Measurements from ENCODE around the gene YBEY.
"Not testable (repeated sequence)": the region's sequence is repeated elsewhere in the genome, so short reads cannot be mapped to it uniquely, and the experiment has no call there.

Gene YBEY

DNA sequence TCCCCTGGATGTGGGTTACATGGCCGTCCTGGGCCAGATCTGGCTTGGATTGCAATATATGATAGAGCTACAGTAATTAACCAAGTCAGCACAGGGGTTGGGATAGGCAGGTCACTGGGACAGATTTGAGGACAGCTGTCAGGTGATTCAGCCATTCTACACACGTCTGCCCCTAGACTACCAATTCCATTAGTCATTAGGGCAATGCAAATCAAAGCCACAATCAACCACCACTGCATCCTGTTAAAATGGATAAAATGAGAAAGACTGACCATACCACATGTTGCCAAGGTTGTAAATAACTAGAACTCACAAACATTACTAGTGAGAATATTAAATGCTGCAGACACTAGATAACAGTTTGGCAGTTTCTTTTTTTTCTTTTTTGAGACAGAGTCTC is 21.5 kb downstream of the YBEY start:
- DNase-seq = no peak

DNA sequence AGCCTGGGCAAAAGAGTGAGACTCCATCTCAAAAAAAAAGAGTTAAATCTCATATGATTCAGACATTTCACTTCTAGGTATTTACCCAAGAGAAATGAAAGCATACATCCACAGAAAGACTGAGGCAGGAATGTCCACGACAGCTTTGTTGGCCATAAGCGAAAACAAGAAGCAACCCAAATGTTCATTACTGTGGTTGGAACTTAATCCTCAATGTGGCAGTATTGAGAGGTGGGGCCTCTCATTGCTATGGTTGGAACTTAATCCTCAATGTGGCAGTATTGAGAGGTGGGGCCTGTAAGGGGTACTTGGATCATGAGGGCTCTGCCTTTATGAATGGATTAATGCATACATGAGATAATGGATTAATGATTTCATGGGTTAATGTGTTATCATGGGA is 22.3 kb downstream of the YBEY start:
- no peak for DNase-seq

DNA sequence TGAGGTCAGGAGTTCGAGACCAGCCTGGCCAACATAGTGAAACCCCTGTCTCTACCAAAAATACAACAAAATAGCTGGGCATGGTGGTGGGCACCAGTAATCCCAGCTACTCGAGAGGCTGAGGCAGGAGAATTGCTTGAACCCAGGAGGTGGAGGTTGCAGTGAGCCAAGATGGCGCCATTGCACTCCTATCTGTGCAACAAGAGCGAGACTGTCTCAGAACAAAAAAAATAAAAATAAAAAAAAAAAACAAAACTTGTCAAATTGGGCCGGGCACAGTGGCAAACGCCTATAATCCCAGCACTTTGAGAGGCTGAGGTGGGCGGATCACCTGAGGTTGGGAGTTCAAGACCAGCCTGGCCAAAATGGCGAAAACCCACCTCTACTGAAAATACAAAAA is 24.1 kb downstream of the YBEY start:
- not testable (repeated sequence) for DNase-seq

DNA sequence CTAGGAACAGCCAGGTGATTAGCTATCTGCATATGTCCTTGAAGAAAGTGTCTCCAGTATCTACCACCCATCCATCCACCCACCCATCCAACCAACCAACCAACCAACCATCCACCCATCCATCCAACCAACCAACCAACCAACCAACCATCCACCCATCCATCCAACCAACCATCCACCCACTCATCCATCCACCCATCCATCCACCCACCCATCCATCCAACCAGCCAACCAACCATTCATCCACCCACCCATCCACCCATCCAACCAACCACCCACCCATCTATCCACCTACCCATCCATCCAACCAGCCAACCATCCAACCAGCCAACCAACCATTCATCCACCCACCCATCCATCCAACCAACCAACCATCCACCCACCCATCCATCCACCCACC is 25.4 kb downstream of the YBEY start:
- DNase-seq = no peak

DNA sequence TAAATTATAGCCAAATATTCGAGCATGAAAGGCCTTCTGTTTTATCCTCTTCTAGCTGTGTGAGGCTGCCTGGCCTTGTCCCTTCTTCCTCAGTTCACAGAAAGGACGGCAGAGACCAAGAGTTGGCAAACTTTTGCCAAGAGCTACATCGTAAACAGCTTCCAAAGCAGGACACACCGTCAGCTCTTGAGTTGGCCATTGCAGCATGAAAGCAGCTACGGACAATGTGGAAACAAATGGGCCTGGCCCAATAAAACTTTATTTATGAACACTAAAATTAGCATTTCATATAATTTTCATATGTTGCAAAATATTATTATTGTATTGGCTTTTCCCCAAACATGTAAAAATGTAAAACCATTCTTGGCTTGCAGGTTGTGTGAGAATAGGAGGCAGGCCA is 26.8 kb downstream of the YBEY start:
- DNase-seq = no peak

DNA sequence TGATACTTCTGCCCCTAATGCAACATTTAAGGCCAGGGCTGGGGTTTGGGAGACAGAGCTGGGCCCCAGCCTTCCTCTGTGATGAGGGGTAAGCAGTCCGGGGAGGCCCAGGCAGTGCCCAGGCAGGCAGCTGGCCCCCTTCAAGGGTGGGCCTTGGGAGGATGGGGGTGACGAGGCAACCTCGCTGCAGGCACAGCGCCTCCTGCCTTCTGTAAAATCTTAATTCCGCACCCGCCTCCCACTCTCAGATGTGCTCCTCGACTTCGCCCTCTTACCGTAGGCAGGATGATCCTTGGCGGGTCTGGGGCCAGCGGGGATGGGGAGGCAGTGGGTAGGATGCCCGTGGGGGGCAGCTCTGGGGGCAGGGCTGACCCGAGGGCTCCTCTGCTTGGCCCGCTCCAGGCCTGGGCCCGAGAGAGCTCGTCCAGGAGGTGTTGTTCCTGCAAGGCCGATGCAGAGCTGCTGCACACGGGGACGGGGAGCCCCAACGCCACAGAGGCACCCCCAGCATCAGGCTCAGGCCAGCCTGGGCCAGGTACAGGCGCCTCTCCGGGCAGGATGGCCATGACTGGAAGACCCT is 28.4 kb downstream of the YBEY start:
- DNase-seq = no peak

DNA sequence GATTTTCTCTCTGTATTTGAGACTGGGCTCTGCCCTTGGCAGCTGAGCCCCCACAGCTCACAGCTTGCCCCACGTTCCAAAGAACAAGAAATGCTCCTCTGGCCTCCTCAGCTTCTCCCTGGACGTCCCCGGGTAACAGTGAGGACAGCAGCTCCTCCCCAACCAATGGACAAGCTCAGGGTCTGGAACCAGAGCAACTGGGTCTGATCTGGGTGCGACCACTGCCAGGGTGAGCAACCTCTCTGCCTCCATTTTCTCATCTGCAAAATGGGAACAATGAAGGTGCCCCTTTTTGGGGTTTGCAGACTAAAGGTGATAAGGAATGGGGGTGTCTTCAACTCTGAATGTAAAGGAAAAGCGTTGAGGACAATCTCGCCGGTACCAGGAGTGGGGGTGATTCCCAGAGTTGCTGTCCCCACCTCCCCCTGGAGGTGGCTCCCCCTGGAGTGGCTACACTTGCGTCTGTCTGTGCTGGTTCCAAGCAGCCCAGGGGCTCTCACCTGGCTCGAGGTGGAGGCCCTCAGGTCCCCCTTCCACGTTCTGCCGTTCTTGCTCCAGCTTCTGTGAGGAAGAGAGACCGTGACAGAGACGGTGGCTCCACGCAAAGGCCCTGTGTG is 30.7 kb downstream of the YBEY start:
- no peak for DNase-seq

DNA sequence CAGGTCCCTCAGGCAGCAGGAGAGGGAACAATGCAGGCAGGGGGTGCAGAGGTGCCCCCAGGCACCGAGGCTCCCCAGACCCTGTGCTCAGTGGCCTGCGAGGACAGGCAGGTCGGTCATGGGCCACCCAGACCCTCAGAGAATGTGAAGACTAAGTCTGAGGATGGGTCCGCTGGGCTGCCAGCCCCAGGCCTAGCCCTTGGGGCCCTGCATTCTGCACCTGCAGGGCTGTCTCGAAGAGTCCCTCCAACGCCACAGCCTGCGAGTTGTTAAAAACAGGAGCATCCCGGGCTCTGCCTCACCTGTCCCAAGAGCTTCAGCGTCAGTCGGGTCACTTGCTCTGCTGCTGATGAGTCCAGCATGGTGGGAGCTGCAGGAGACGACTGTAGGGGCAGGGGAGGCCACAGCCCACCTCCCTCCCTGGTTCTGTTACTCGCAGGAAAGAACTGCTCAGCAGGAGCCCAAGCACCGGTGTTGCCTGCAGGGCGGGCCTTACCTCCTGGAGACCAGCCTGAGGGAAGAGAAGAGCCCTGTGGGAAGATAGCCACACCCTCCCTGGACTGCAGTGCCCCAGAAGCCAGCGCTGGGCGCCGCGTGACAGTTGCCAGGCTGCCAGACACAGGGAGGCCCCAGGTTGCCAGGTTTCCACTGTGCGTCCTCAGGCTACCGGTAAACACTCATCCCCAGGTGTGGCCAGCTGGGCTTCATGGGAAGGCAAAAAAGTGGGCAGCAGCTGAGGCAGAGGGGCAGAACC is 31.7 kb downstream of the YBEY start:
- no peak for DNase-seq

DNA sequence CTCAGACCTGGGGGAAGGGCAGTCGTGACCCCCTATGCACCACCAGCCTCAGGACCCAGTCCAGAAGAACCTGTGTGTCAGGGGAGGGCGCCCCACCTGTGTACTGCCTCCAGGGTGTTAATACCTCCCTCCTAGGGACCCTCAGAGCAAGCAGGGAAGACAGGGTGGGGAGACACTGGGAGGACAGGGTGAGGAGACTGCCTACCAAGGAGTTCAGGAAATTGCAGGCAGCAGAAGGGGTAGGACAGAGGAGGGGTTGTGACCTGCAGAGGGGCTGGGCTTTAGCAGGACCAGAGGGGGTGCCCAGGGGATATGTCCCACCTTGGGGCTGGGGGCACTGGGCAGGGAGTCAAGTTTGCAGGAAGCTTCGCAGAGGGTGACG is 32.3 kb downstream of the YBEY start:
- no peak for DNase-seq

DNA sequence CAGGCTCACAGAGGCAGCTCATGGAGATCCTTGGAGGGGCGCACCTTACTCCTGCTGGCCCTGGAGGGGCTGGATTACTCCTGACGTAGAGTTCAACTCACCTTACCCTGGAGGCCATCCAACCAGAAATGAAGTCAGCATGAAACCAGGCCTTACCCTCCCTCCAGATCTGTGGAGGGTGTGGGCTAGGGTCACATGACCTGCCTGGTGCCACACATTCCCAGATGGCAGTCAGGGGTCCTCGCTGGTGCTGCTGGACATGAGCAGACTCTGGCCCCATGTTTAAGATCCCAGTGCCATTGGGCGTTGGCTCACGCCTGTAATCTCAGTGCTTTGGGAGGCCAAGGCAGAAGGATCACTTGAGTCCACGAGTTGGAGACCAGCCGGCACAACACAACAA is 33.0 kb downstream of the YBEY start:
- no peak for DNase-seq

DNA sequence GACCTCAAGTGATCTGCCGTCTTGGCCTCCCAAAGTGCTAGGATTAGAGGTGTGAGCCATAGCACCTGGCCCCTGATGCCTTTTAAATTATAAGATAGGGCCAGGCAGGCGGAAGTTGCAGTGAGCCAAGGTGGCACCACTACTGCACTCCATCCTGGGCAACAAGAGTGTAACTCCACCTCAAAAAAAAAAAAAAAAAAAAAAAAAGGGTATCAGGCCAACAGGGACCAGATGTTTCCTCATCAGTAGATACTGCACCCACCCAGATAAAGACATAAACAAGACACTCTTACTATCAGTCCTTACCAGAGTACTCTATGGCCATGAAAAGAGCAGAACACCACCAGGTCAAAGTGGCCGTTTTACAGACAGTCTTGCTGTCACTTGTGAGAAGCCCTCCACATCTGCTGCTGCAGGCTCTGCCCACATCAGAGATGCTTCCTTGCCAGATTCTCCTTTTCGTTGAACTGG is 34.2 kb downstream of the YBEY start:
- no peak for DNase-seq

DNA sequence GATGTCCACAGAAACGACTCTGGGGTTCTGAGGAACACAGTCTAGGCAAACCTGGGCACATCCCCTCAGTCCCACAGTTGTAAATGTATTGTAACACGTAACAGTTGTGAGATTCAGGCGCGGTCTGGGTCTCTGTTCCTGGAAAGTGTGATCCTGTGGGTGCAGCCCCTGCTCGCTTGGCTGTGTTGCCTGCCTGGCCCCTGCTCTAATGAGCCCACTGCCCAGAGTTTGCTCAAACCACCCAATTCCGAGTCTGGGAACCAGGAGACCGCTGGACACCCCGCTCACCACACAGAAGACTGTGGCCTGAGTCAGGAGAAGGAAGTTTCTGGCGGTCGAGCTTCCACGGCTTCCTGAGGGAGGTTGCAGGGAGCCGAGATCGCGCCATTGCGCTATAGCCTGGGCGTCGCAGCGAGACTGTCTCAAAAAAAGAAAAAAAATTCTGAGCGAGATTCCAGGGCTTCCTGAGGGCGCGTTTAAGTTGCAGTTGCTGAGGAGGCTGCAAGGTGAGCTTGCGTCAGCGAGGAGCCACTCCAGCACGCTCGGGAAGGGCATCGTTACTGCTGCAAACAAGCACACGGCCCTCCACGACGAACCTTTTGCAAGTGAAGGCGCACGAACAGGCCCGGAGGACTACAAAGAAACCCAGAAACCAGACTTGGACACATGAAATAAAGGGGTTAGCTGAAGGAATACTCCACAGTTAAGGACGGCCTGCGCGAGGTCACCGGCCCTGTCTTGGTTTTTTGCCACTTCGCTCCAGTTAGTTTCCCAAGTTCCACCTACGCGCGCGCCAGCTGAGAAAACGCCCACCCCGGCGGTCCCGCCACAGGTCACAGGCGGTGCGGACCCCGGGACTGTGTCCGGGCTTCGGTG is 36.4 kb downstream of the YBEY start:
- no peak for DNase-seq

DNA sequence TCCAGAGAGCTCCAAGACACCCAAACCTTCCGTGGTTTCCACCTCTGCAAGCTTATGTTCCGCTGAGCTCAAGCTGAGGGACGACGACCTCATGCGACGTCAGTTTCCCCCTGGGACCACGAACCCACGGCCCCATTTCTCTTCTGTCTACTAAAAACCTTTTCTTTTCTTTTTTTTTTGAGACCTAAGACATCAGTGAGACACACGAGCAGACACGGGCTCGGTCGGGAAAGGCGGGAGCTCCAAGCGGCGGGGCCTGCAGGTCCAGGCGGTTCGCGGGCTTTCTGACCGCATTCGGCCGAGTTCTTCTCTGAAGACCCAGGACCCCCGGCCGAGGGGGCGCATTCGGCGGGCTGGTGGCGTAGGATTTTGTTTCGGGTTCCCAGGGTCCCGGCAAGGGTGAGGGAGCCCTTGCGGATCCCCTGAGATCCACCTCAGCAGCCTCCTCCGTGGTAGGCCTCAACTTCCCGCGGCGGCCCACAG is 37.1 kb downstream of the YBEY start:
- no peak for DNase-seq

DNA sequence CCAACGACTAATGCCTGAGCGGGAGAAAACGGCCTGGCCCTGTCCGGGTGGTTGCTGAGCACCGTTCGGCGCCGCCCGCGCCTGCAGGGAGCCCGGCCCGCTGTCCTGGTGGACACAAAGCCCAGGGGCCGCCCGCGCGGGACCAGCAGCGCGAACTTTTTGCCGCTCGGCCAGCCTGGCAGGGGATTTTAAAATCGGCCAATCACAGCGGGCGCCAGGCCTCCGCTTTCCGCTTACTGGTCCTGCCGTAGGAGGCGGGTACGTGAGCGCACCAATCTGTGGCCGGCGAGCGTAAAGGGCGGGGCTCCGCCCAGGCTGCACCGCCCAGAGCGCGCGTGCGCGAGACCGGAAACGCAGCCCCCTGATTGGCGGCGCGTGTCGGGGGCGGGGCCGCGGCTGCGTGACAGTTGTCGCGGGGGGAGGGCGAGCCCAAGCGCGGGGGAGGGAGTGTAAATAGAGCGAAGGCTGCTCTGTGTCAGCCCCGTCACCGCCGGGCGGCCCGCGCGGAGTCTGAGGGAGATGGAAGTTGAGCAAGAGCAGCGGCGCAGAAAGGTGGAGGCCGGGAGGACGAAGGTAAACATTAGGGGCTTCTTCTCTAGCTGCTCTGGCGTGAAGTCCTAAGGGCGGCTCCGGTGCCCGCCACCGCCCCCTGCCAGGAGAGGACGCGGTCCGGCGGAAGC is 37.7 kb downstream of the YBEY start, which contains the start of the genes C21orf58 and PCNT:
TSS of gene C21orf58 (minus strand) at position 161 of the 680 bp plus-strand sequence. CDS start 1,132 bp downstream, outside the sequence.
TSS of gene PCNT (plus strand) at position 447 of the 680 bp plus-strand sequence. CDS start at position 520, 73 bp downstream.
- DNase-seq = peak; percentile 62 to 88

DNA sequence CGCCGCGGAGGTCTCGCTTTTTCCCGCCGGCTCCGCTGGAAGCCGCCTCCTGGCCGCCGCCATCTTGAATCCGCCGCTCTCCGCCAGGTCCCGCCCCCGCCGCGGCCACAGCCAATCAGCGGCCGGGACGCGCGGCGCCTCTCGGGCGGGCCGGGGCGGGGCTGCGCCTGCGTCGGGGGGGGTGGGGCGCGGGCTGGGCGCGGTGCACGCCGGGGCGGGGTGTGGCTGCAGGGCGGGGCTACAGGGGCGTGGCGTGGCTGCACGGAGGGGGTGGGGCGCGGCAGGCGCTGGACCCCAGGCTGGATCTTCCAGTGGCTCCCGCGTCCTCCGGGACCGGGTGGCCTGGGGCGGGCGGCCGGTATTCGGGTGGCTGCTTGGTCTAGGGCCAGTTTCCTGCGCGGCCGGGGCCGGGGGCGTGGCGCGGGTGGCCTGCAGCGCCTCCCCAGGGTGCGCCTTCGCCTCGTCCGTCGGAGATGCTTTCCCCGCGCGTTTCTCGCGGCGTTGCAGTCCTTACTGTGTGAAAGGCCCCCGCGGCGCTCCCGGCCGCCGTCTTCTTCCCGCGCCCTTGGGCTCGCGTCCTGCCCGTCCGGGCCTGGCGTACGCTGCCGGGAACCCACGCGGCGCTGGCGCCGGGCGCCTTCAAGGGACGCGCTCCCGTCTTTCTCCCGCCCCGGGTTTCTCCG is 38.4 kb downstream of the YBEY start:
- peak in 1 of 2 experiments; percentile 11 for DNase-seq

DNA sequence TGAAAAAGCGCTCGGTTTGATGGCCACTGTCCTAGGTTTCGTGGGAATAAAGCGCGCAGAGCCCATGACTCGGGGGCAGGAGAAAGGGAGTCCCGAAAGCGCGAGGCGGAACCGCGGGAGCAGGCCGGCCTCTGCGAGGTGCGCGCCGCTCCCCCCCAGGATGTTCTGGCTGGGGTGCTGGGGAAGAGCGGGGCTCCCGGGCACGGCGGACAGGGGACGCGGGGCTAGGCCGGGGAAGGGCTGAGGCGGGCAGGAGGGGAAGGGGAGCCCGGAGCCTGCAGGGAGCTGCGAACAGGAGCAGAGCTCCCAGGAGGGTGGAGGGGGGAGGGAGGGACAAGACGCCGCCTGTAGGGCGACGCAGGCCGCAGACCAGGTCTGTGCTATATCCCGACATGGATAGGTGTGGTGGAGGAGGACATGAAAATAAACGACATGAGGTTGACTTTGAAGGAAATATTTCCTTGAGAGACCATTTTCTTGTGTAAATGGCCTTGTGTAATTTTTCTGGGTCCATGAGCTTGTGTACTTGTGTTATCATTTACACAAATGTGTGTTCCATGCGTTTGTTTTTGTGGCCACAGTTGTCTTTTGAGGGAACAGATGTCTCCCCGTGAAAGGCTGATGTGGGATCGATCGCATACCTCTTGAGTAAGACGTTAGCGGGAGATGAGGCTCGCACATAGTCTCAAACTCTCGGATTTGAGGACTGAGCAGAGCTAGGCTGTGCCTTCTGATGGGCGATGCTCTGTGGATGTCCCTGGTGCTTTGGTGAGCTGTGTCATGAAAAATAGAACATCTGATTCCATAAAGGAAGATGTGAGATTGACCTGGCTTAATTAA is 39.2 kb downstream of the YBEY start:
- no peak for DNase-seq

DNA sequence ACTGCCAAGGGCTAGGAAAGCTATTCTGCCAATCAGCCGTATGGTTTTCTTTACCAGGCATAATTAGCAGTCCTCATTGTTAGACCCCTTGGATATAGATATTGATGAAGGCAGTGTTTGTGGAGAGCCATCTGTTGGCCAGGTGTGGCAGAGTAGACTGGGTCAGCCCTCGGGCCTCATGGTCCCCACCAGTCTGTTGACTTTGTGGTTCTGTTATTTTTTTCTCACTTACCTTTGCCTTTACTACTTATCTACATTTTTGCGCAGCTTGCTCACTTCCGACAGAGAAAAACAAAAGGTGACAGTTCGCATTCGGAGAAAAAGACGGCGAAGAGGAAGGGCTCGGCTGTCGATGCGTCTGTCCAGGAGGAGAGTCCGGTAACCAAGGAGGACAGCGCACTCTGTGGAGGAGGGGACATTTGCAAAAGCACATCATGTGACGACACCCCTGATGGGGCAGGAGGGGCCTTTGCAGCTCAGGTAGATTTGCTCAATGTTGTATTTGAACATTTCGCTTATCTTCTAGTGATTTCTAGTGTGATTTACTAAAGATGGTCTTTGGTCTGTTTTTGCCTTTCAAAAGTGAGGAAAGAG is 40.1 kb downstream of the YBEY start:
- DNase-seq = no peak

DNA sequence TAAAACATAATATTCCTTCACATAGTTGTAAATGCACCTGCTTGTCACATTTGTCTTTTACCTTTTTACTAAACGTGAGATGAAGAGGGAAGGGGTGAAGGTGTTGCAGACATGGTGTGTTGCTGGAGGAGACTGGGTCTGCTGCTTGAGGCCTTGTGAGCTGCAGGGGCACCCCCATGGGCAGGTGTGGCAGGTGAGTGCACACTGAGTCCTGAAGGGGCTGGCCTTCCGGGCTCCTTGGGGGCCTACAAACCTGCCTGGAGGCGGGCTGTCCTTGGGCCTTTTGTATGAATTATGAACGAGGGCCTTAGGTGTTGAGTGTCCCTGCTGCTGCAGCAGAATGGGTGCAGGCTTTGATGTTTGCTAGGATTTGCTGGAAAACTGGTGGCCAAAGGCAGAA is 41.6 kb downstream of the YBEY start:
- no peak for DNase-seq

DNA sequence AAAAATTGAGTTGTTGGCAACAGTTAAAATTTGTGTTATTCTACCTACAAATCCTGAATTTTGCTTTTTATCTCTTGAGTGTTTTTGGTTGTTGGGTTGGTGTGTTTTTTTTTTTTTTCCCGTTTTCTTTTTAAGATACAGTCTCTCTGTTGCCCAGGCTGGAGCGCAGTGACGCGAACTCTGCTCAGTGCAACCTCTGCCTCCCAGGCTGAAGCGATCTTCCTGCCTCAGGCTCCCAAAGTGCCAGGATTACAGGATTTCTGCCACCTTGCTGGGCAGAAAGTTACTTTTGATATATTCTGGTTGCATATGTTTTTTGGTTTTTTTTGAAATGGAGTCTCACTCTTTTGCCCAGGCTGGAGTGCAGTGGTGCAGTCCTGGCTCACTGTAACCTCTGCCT is 42.0 kb downstream of the YBEY start:
- DNase-seq = no peak

DNA sequence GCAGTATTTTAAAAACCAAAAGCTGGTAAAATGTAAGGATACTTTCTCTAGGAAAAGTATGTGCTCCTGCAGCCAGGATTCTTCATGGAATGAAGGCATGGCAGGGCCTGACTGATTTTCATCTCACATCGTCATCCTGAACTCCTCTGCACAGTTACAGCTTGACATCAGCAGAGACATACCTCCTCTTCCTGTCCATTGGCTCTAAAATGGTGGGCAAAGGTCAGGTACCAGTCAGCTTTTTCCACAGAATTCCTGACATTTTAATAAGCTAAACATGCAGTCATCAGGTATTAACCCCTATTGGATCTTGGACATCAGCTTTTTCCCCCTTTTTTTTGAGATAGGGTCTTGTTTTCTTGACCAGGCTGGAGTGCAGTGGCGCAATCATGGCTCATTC is 43.7 kb downstream of the YBEY start:
- no peak for DNase-seq

Data from cerebellar nuclear complex (tissue), 1 donor.